HG03060 (cell line): ENCODE measurements around the gene CT55.
"Not testable (repeated sequence)": the region's sequence is repeated elsewhere in the genome, so short reads cannot be mapped to it uniquely, and the experiment has no call there.

ENCODE experiments used
- ATAC-seq: cut with Tn5 transposase; IDR thresholded peaks from one replicate; pipeline ENCODE4 v1.9.1; 2021; ENCODE audit warnings: low read depth, moderate number of reproducible peaks; ENCODE audit not compliant: unreplicated experiment

CT55 gene, protein sequence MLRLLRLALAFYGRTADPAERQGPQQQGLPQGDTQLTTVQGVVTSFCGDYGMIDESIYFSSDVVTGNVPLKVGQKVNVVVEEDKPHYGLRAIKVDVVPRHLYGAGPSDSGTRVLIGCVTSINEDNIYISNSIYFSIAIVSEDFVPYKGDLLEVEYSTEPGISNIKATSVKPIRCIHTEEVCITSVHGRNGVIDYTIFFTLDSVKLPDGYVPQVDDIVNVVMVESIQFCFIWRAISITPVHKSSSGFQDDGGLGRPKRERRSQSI

DNA sequence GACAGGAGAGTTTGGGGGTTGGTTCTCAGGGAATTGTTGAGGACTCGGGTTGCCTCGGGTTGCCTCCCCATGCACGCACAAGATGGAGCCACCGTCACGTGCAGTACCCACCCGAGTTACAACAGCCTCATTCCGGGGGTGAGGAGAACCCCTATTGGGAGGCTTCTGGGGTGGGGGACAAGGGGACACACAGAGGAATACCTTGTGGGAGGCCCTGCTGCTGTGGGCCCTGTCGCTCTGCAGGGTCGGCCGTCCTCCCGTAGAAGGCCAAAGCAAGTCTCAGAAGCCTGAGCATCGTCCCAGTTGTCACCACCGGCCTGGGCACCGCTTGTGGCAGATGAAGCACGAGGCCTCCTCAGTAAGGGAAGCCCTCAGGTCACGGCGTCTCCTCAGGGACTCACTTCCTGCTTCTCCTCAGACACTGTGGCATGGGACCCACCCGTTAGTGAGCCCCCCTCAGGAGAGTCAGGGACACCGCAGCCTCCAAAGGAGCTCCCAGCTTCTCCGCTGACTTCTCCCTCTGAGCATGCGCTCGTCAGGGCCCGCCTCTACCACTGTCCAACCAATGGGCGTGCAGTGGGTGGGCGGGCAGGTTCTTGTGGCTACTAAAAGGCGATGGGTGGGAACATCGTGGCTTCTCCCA, at the start of gene CT55:
Gene CT55 (minus strand): TSS at position 522 of the 643 bp plus-strand sequence. CDS start 227 bp downstream, at position 295.
- no peak for ATAC-seq

DNA sequence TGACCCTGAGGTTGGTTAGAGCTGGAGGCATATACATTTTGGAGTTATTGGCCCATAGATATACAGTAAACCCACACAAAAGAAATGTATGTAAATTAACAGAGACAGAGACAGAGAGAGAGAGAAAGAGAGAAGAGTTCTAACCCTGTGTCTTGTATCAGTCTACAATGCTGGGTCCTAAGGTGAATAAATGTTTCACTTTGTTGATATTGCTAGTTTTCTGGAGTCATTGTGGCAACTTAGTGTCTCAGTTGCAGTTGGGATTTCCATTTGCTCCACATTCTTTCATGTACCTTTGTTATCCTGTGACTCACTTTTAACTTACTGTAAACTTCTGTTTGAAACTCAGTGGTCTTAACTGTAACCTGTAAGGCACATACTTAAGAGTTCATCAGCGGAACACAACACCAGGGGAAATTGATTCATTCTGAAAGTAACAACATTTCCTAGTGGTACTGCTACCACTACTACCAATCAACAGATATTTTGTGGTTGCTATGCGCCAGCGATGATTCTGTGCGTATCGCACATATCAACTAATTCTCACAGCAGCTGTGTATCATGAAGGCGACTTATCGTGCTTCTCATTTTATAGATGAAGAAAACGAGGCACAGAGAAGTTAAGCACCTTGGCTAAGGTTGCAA, 42.1 kb upstream of the CT55 start:
- no peak for ATAC-seq

DNA sequence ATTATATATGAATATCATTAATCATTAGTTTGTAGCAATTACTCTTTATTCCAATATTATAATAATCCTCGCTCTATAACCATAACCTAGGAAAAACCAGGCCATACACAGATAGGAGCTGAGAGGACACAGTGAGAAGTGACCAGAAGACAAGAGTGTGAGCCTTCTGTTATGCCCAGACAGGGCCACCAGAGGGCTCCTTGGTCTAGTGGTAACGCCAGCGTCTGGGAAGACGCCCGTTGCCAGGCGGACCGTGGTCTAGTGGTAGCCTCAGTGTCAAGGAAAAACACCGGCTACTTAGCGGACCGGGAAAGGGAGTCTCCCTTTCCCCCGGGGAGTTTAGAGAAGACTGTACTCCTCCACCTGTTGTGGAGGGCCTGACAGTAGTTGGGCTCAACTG, 35.2 kb upstream of the CT55 start:
- not testable (repeated sequence) for ATAC-seq

DNA sequence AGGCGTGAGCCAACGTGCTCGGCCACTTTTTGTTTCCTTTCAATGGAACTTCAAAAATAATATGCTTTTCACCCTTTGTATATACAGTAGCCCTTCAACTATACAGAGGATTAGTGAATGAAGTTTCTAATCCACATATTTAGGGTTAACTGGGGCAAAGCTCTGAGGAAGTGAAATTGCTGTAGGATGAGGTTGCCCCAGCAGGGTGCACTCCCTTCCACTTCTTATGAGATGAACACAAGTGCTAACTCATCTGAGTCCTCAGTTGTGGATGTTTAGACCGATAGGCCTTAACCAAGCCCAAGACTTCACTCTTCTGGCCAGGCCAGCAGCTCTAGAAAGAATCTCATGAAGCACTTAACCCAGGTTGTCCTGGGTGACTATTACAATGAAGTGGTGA, 29.1 kb upstream of the CT55 start:
- ATAC-seq, result no peak

DNA sequence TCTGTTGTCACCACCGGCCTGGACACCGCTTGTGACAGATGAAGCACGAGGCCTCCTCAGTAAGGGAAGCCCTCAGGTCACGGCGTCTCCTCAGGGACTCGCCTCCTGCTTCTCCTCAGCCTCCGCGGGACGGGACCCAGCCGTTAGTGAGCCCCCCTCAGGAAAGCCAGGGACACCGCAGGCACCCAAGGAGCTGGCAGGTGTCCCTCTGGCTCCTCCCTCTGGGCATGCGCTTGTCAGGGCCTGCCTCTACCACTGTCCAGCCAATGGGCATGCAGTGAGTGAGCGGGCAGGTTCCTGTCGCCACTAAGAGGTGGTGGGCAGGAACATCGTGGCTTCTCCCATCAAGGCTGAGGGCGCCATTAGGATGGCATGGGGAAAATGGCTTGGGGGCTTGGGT, 23.5 kb upstream of the CT55 start:
- ATAC-seq, result no peak

DNA sequence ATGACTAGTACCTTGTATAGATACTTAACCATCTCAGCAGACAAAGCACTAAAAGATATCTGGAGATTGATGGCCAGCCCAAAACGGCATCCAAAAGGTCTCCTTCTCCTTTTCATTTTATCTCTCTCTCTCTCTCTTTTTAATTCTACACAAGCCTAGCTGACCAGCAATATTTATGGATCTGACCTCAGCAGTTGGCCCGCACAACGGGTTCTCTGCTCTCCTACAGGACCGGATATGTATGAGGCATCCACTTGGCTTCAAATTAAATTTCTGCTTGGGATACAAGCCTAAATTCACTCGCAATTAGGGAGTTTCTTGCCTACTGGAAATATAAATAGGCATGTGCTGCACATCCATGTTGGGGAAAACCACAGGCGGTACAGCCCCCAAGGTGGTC, 22.5 kb upstream of the CT55 start:
- no peak for ATAC-seq

DNA sequence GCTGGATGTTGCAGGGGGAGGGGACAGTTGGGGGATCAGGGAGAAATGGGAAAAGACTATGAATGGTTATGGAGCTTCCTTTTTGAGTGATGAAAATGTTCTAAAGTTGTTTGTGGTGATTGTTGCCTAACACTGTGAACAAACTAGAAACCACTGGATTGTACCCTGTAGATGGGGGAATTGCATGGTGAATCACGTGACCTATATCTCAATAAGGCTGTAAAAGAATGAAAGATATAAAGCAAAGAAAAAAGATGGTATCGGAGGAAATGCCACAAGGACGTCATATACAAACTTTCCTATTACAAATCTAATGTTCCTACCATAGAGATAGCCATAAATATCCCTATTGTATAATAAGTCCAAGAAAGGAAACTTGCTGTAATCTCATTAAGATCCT, 20.6 kb upstream of the CT55 start:
- ATAC-seq, result no peak

DNA sequence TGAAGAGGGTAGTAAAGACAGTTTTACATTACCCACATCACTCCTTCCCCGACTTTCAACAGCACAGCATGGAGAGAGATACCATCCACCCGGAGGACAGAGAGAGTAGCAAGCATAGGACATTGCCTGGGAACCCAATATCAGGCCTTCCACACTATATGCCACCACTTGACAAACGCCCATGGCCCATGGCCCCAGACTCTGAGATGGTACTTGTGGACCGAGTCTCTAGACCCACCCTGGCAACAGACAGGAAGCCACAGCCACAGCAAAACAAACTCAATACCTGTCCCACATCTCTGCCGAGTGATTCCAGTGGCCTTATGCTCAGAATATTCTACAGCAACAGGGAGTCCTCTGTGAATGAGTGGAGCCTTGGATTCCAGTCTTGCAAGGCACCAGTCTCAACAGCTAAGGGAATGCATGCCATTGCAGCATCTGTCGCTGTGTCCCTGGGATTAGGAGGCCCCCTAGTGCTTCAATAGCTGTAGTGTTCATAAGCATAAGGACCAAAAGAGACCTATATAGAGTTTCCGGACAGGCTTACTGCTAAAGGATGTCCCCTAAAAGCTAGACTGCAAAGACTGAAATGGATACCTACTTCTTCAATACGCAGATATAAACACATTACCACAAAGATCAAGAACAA, 14.7 kb upstream of the CT55 start:
- no peak for ATAC-seq

DNA sequence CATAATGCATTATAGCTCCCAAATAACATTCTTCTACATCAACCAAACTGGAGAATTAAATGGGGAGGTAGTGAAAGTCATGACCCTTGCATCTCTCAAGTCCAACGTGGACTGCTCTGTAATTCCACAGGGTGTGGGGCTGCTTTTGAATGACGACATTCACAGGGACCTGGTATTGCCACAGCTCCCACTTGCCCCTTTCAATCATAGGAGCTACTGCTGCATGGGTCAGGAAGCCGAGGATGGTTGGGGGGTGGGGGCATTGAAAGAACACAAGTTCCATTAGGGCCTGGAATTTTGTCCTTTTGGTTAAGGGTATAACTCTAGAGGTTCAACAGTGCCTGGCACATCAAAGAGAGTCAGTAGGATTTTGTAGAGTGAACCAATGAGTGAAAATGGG, 7.4 kb upstream of the CT55 start:
- no peak for ATAC-seq

DNA sequence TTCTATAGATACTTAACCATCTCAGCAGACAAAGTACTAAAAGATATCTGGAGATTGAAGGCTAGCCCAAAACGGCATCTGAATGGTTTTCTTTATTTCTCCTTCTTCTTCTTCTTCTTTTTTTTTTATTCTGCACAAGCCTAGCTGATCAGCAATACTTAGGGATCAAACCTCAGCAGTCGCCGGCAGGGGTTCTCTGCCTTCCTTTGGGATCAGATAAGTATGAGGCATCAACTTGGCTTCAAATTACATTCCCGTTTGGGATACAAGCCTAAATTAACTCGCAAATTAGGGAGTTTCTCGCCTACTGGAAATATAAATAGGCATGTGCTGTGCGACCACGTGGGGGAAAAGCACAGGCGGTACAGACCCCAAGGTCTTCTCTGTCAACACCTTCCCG, 730 bp downstream of the CT55 start:
- no peak for ATAC-seq

DNA sequence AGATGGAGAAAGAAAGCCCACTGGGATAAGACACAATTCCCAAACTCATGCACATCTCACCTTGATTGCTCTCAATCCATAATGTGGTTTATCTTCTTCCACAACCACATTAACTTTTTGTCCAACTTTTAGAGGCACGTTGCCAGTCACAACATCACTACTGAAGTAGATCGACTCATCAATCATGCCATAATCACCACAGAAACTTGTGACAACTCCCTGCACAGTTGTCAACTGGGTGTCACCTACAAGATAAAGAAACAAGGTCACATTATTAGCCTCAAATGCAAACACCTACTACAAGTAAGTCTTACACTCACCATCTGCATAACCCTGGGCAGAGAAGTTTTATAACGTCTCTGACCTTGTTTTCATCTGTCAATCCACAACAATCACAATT, 1.7 kb downstream of the CT55 start:
- not testable (repeated sequence) for ATAC-seq

DNA sequence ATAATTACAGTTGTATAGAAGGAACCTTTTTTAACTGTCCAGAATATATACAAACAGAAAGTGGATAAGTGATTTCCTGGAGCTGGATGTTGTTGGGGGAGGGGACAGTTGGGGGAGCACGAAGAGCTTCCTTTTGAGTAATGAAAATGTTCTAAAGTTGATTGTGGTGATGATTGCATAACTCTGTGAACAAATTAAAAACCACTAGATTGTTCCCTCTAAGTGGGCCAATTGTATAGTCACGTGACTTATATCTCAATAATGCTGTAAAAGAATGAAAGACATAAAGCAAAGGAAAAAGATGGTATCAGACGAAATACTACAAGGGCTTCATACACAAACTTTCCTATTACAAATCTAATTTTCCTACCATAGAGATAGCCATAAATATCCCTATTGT, 2.7 kb downstream of the CT55 start:
- ATAC-seq, result no peak

DNA sequence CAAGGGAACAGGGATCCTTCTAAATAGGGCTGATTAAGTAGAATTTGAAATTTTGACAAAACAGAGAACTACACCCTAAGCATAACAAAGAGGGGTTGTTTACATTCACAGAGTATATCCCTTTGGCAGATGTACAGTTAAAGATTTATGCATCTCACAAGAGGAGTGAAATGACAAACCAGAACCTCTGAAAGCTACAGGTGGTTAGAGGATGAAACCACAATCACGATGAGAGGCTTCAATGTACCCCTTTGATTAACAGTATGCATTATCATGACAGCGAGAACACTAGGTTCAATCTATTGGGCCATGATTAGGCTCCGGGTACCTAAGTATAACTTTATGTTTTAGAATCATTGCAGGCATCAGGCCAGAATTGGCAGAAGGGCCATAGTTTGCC, 16.5 kb downstream of the CT55 start:
- ATAC-seq, result not testable (repeated sequence)

DNA sequence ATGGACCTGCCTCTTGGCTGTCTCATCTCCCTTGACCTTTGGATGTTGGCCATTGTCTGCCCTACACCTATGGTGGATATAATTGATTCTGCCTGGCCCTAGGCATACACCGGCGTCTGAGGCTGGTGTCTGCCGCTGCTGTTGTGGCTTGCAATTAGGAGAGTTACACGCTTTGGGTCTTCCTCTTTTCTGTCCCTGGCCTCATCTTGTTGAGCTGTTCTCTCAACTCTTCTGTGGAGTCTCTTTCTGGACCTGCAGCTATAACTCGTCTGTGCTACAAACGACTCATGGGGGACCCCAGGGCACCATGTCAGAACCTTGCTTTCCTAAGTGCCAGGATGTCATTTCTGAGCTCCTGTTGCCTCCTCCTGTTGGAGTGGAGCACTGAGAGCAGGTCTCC, 45.1 kb downstream of the CT55 start:
- ATAC-seq, result not testable (repeated sequence)

DNA sequence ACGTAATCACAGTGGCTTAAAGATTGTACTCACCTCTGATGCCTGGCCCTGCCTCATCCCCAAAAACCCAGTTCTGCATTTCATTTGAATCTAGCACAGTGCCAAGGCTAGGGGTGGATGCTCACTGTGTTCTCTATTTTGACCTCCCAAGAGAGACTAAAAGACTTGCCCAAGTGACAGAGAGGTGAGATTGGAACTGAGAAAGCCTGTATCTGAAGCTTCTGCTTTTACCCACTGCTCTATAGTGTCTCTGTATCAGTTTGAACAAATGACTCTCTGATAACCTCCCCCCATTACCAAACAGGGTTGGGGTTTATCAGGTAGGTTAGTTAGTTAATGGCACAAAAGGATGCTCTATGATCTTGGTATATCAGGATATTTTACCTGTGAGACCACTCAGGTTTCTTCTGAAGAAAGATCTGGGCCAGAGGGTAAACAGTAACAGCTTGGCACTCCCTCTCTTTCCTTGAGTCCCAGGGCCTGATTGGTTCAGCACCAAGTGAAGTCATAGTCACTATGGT, 51.1 kb downstream of the CT55 start, which contains the start of gene ETDB:
Gene ETDB (minus strand): TSS at position 471 of the 521 bp plus-strand sequence. CDS start 1,265 bp downstream, outside the sequence.
- ATAC-seq, result not testable (repeated sequence)

DNA sequence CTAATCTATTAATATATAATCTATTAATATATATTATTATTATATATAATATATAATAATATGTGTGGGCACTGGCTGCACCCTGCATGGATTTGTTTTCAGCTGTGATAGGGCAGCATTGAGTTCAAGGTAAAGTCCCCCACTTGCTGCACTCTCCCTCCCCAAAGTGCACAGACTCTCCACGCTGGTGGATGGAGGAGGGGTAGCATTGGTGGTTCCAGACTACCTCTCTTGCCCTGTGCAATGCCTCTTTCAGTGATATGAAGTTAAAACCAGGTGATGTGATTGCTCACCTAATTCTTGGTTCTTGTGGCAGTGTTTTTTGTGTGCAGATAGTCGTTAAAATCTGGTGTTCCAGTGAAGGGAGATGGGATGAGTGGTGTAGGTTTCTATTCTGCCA, 55.1 kb downstream of the CT55 start:
- not testable (repeated sequence) for ATAC-seq

DNA sequence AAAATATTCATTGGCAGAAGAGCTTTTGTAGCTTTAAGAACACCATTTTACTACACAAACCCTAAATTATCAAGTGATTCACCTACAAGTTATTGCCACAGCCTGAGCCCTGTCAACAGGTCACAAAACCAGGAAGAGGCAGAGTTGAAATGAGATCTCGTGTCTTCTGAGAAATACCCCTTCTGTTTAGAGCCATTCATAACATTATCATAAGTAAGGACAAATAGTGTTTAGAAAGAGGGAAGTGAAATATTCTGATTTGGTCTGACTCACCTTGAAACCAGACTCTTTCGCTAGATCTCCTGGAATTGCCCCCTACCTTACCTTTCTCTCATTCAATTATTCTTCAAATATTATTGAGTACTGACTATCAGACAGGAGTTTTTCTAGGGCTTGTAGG, 56.8 kb downstream of the CT55 start:
- peak; percentile 96 for ATAC-seq

DNA sequence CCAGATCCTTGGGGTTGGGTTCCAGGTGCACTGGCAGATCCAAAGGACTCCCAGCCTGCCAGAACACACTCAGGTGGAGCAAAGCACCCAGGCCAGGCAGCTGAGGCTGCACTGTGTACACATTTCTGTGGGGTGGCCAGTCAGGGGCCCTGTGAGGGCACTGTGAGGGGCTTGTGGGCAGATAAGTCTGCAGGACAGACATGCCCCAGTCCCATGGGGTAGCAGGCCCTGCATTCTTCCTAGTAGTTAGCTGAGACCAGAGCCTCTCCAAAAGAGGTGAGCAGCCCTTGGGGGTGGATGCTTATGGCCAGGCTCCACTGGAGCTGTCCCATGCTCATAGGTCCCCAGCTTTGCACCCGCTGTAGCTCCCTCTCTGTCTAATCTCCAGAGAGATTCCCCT, 58.5 kb downstream of the CT55 start:
- no peak for ATAC-seq

DNA sequence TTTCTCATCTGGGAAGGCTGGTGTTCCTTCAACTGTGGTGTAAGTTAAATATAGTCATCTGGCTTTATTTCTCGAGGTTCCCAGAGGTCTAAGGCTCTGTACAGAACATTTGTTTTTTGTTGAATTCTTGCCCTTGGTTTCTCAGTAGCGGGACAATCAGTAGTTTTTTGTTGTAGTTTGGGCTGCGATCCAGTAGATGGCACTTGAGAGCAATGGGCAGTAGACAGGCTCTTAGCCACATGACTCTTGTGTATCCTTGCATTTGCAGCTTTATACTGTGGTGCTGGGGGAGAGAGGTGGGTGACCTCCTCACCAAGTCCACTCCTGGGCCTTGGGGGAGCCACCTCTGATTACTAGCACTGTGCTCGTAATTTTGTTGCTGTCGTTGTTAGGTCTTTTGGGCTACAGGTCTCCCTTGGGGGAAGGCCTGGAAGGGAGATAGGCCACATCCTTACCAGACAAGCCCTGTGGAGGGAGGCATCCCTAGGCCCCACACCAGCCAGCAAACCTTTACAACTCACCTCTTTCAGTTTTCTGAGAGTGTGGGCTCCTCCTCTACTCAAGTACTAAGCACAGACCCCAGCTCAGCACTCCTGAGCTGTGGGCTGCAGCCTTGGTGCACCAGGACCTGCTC, 59.0 kb downstream of the CT55 start:
- ATAC-seq, result no peak

DNA sequence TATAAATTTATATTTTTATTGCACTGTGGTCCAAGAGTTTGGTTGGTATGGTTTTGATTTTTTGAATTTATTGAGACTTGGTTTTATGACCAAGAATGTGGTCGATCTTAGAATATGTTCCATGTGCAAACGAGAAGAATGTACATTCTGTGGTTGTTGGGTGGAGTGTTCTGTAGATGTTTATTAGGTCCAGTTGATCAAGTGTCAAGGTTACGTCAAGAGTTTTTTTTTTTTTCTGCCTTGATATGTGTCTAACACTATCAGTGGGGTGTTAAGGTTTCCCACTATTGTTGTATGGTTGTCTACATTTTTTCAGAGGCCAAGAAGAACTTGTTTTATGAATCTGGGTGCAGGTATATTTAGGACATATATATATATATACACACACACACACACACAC, 61.6 kb downstream of the CT55 start:
- ATAC-seq, result no peak
